K562 (cell line): Measurements from ENCODE around the gene MOCS3. TPM values are rescaled to one million over a fixed set of nuclear protein-coding genes. Genes with fewer than 3 reads are reported as not detected.
A peak's percentile ranks its signal among the peaks of the same experiment; 100 is the strongest.

Experiments used
- ATAC-seq: fragments of 200-7000 bp; cut with Tn5 transposase; 3 replicates; pipeline ENCODE4 v1.9.1; 2020; ENCODE audit warnings: moderate library complexity
- BruUV-seq: library from RNA; stranded (reverse); fragments of 400-500 nt; replicated peaks from 2 replicates; lab custom pipeline; 2021; lab: Mats Ljungman, UMichigan
- CTCF ChIA-PET: fragments of 300-600 bp; formaldehyde crosslinking; extraction: SDS; loops from one replicate; lab custom pipeline; 2021; ENCODE audit warnings: low intra/inter-chr PET ratio; lab: Yijun Ruan, JAX
- POLR2A ChIA-PET: fragments of 300-600, 350-650 bp; sonication (Branson Sonifier 250); formaldehyde crosslinking; extraction: SDS; loops from one replicate; lab custom pipeline; 2021; ENCODE audit warnings: antibody characterized with exemption, inconsistent platforms; lab: Yijun Ruan, JAX
- DNase-seq, 4 experiments: peaks; one replicate each; pipeline versions ENCODE4 v3.0.0 to v3.0.0-alpha.2; 2011 to 2018; ENCODE audit warnings: low spot score in 3 of 4, mixed read lengths in 3 of 4; ENCODE audit errors: extremely low read depth in 1 of 4
- FAIRE-seq: peaks from 2 replicates; lab custom pipeline; 2011; peaks lifted over from hg19 to GRCh38; lab: Jason Lieb, UNC
- H2AFZ ChIP-seq: 2 replicates; pipeline ENCODE4 v1.6.0; 2011; ENCODE audit warnings: low read depth, low read length, control low read depth, inconsistent platforms
- H3K27ac ChIP-seq: fragments of 200-600 bp; 3 replicates; pipeline ENCODE4 v1.8.0; 2011; ENCODE audit warnings: low read depth, mild to moderate bottlenecking, control low read depth, inconsistent platforms, low read length, moderate library complexity, mixed read lengths; ENCODE audit errors: extremely low read depth
- H3K27me3 ChIP-seq, 2 experiments: fragments of 300-600 bp in 1 of 2; 2 replicates in 1 of 2; 3 replicates in 1 of 2; pipeline versions ENCODE4 v1.6.0 to v1.8.0; 2011; ENCODE audit warnings: inconsistent platforms in 2 of 2, low read length in 2 of 2, mild to moderate bottlenecking in 1 of 2, mixed read lengths in 1 of 2, moderate library complexity in 1 of 2; ENCODE audit not compliant: control insufficient read depth in 2 of 2, insufficient read depth in 2 of 2
- H3K36me3 ChIP-seq: fragments of 300-600 bp; 3 replicates; pipeline ENCODE4 v1.8.0; 2011; ENCODE audit warnings: mild to moderate bottlenecking, low read length, inconsistent platforms; ENCODE audit not compliant: control insufficient read depth, insufficient read depth
- H3K4me1 ChIP-seq, 2 experiments: fragments of 200-600 bp in 1 of 2; replicated peaks in 1 of 2; 2 replicates in 1 of 2; 3 replicates in 1 of 2; pipeline versions ENCODE4 v1.5.1 to v1.8.0; 2011; ENCODE audit warnings: inconsistent platforms in 2 of 2, low read length in 2 of 2, mild to moderate bottlenecking in 1 of 2, mixed read lengths in 1 of 2, moderate library complexity in 1 of 2; ENCODE audit not compliant: control insufficient read depth in 2 of 2, insufficient read depth in 2 of 2
- H3K4me2 ChIP-seq: 2 replicates; pipeline ENCODE4 v1.6.1; 2011; ENCODE audit warnings: low read length, control low read depth, inconsistent platforms, mixed read lengths; ENCODE audit not compliant: insufficient read depth
- H3K4me3 ChIP-seq: fragments of 200-600 bp; sonication (generic), shearing (Covaris generic); 2 replicates; pipeline ENCODE4 v1.5.1; 2016; ENCODE audit warnings: control low read depth, inconsistent platforms
- H3K79me2 ChIP-seq: fragments of 200-600 bp; 3 replicates; pipeline ENCODE4 v1.8.0; 2011; ENCODE audit warnings: low read length, inconsistent platforms; ENCODE audit not compliant: control insufficient read depth, insufficient read depth
- H3K9ac ChIP-seq, 2 experiments: 2 replicates each; pipeline versions ENCODE4 v1.6.0 to v1.6.1; 2011; ENCODE audit warnings: low read depth in 2 of 2, low read length in 2 of 2, control low read depth in 1 of 2, inconsistent platforms in 1 of 2, mild to moderate bottlenecking in 1 of 2, mixed read lengths in 1 of 2; ENCODE audit not compliant: insufficient read depth in 1 of 2
- H3K9me1 ChIP-seq: one replicate; pipeline ENCODE4 v1.6.0; 2011; ENCODE audit warnings: inconsistent platforms, mild to moderate bottlenecking, low read length, moderate library complexity; ENCODE audit not compliant: control insufficient read depth, insufficient read depth
- H3K9me3 ChIP-seq: replicated peaks from 2 replicates; pipeline ENCODE4 v1.5.1; 2011; ENCODE audit warnings: low read depth, low read length, inconsistent platforms; ENCODE audit not compliant: control insufficient read depth, insufficient read depth
- H4K20me1 ChIP-seq: replicated peaks from 2 replicates; pipeline ENCODE4 v1.6.1; 2011; ENCODE audit warnings: low read length, inconsistent platforms, mixed read lengths; ENCODE audit not compliant: control insufficient read depth, insufficient read depth
- CBX2 ChIP-seq: fragments of 200-600 bp; sonication (generic); IDR thresholded peaks from one replicate; pipeline ENCODE4 v1.6.1; 2012; ENCODE audit warnings: mild to moderate bottlenecking, low read length, inconsistent platforms; ENCODE audit not compliant: insufficient read depth, poor library complexity, severe bottlenecking
- CEBPG ChIP-seq, 3 experiments: fragments of 200-800 bp in 1 of 3; sonication (Bioruptor generic) in 1 of 3; sonication (generic) in 1 of 3; formaldehyde crosslinking in 1 of 3; IDR thresholded peaks in 2 of 3; conservative IDR thresholded peaks in 1 of 3; 2 replicates each; pipeline versions ENCODE4 v1.6.1 to v1.8.0; 2016 to 2022; ENCODE audit warnings: missing compliant biosample characterization in 2 of 3, missing genetic modification characterization in 2 of 3, mild to moderate bottlenecking in 1 of 3, missing genetic modification reagents in 1 of 3
- WGBS: fragments of 100-300 bp; shearing (Covaris generic); methylation state at CpG from one replicate; pipeline ENCODE4 v1.1.6; 2016; ENCODE audit warnings: low coverage, mixed read lengths; ENCODE audit not compliant: insufficient coverage; ENCODE audit errors: missing lambda C conversion rate; 5-methylcytosine and 5-hydroxymethylcytosine counted together
- in situ Hi-C: fragments of 300-500 bp; cut with MboI; formaldehyde crosslinking; loops from 4 replicates; pipeline ENCODE4 v1.15.0; 2018; ENCODE audit warnings: inconsistent platforms, mixed read lengths
- intact Hi-C: fragments of 100-400 bp; cut with micrococcal nuclease; formaldehyde crosslinking; loops from 2 replicates; pipeline ENCODE4 v1.14.2; 2022
- polyA plus RNA-seq, 8 experiments: library from polyadenylated mRNA; depleted of rRNA in 4 of 8; stranded (reverse) in 5 of 8; unstranded in 3 of 8; fragments of >200 nt; fragmentation: Nextera tagmentation in 2 of 8; fragmentation: Illumina TruSeq in 1 of 8; extraction: Ambion mirVana in 2 of 8; extraction: Trizol in 1 of 8; gene quantifications; 2 replicates each; pipeline versions ENCODE4 v1.2.1 to v1.2.3, GENCODE V29; 2011 to 2014; ENCODE audit warnings: inconsistent platforms in 1 of 8, missing spikeins in 1 of 8
- total RNA-seq, 7 experiments: library from RNA; depleted of rRNA in 6 of 7; stranded (reverse); fragments of >200 nt in 6 of 7; fragmentation: Illumina TruSeq in 2 of 7; extraction: Trizol in 2 of 7; gene quantifications; 2 replicates each; pipeline versions ENCODE4 v1.2.1 to v1.2.3, GENCODE V29; 2011 to 2021; ENCODE audit warnings: low replicate concordance in 1 of 7

The MOCS3 gene
- total and polyA plus RNA-seq, 9 of the 15 experiments (the other 6 are each of a cell fraction or from before 2014, with no cell fraction given) = 0.70 to 6.2 (median 2.9) TPM

GRCh38 chr20:50975701-50976330 lies 17.2 kb downstream of the MOCS3 start:
- intact Hi-C loops (no loop called here), in situ Hi-C loops (loop anchor here (25.0 kb wide), 1 partner anchor 1111 kb away; no protein-coding TSS in a partner anchor)
- 2% methylated on average over 10 of the region's 10 CpGs for WGBS
- Histone ChIP-seq H3K27me3 (peaks cover 36 to 58% of the 10 kb centered on the region in 2 experiments), H3K9me3 (no peaks in the 10 kb centered on the region), H3K9me1 (no peaks in the 10 kb centered on the region), H3K27ac (no peak overlapping the region), H2AFZ (no peak overlapping the region), H3K4me3 (no peak overlapping the region), H4K20me1 (no peaks in the 10 kb centered on the region; the same call in 1 of the 2 replicates), H3K36me3 (no peaks in the 10 kb centered on the region), H3K9ac (no peak overlapping the region), H3K4me1 (peaks cover 0 to 3% of the 10 kb centered on the region in 2 experiments; a peak in 3 of 5 replicates), H3K79me2 (no peaks in the 10 kb centered on the region), H3K4me2 (no peak overlapping the region)
- DNase-seq = no peak
- FAIRE-seq = no peak
- ATAC-seq = no peak
- ChIA-PET POLR2A (interaction anchor here (1.3 kb wide), 1 partner anchor 18 kb away, joined by 3 read pairs; the partner anchor contains the start of gene DPM1), CTCF (no interaction called here)
- TF ChIP-seq CEBPG (CRISPR knock-in tag; IDR thresholded peaks at IDR 0.05) (0 out of 2 replicates have a peak, but pooled peaks have one; percentile 12), CEBPG (tag; conservative IDR thresholded peaks at IDR 0.05 in 1 of 2, IDR thresholded peaks at IDR 0.05 in 1 of 2) (peak in 1 of 2 experiments; percentile 26; a peak in 1 of 4 replicates), CBX2 (no peak)
- no TSS peak for BruUV-seq
